MG63 (cell line): ENCODE measurements around the gene GRID2. TPM values are rescaled to one million over a fixed set of nuclear protein-coding genes. Genes with fewer than 3 reads are reported as not detected.

Source experiments
- DNase-seq: peaks from one replicate; pipeline ENCODE4 v3.0.0-alpha.2; 2020
- H3K27me3 ChIP-seq: fragments of 250-450 bp; sonication (Bioruptor Pico); 2 replicates; pipeline ENCODE4 v1.5.1; 2020; ENCODE audit warnings: mild to moderate bottlenecking, moderate library complexity
- H3K36me3 ChIP-seq: fragments of 250-450 bp; sonication (Bioruptor Pico); 2 replicates; pipeline ENCODE4 v1.5.1; 2020; ENCODE audit warnings: mild to moderate bottlenecking, moderate library complexity
- H3K4me3 ChIP-seq: fragments of 250-450 bp; sonication (Bioruptor Pico); 2 replicates; pipeline ENCODE4 v1.5.1; 2020; ENCODE audit warnings: mild to moderate bottlenecking, moderate library complexity
- H3K9me3 ChIP-seq: fragments of 250-450 bp; sonication (Bioruptor Pico); 2 replicates; pipeline ENCODE4 v1.5.1; 2020; ENCODE audit warnings: mild to moderate bottlenecking, moderate library complexity
- total RNA-seq: library from RNA; depleted of rRNA; stranded (reverse); fragments of >200 nt; shearing (Covaris generic); gene quantifications from 2 replicates; pipeline ENCODE4 v1.2.3, GENCODE V29; 2014; ENCODE audit warnings: low replicate concordance

Gene GRID2
- total RNA-seq, 1 experiment from 2014 or later = not detected

- no peaks in the 10 kb centered on the region for H3K36me3 ChIP-seq
- no peaks in the 10 kb centered on the region for H3K27me3 ChIP-seq
- no peaks in the 10 kb centered on the region for H3K9me3 ChIP-seq
- DNase-seq = no peak
- no peak overlapping the region for H3K4me3 ChIP-seq
Observed at GRCh38 chr4:92657695-92658094, 353.9 kb downstream of the GRID2 start.

GRCh38 chr4:92658318-92658717 lies 354.6 kb downstream of the GRID2 start:
- H3K9me3 ChIP-seq = no peaks in the 10 kb centered on the region
- no peaks in the 10 kb centered on the region for H3K27me3 ChIP-seq
- DNase-seq = no peak

GRCh38 chr4:92677805-92678204 lies 374.0 kb downstream of the GRID2 start:
- Histone ChIP-seq H3K9me3 (no peaks in the 10 kb centered on the region), H3K27me3 (no peaks in the 10 kb centered on the region), H3K4me3 (no peak overlapping the region), H3K36me3 (no peaks in the 10 kb centered on the region)
- no peak for DNase-seq

More at GRCh38 chr4:92658318-92658717, 354.6 kb downstream of the GRID2 start:
- Histone ChIP-seq H3K36me3 (no peaks in the 10 kb centered on the region), H3K4me3 (no peak overlapping the region)

GRCh38 chr4:92678292-92678691 lies 374.5 kb downstream of the GRID2 start:
- Histone ChIP-seq H3K9me3 (no peaks in the 10 kb centered on the region), H3K36me3 (no peaks in the 10 kb centered on the region), H3K4me3 (no peak overlapping the region), H3K27me3 (no peaks in the 10 kb centered on the region)
- no peak for DNase-seq

- Histone ChIP-seq H3K27me3 (no peaks in the 10 kb centered on the region), H3K36me3 (no peaks in the 10 kb centered on the region), H3K4me3 (no peak overlapping the region)
Observed at GRCh38 chr4:92679149-92679548, 375.4 kb downstream of the GRID2 start.

GRCh38 chr4:92714640-92715039 lies 410.9 kb downstream of the GRID2 start:
- no peaks in the 10 kb centered on the region for H3K36me3 ChIP-seq
- no peaks in the 10 kb centered on the region for H3K27me3 ChIP-seq
- no peak overlapping the region for H3K4me3 ChIP-seq
- no peaks in the 10 kb centered on the region for H3K9me3 ChIP-seq
- no peak for DNase-seq

More at GRCh38 chr4:92679149-92679548, 375.4 kb downstream of the GRID2 start:
- DNase-seq = no peak
- no peaks in the 10 kb centered on the region for H3K9me3 ChIP-seq

- Histone ChIP-seq H3K9me3 (no peaks in the 10 kb centered on the region), H3K27me3 (no peaks in the 10 kb centered on the region), H3K36me3 (no peaks in the 10 kb centered on the region), H3K4me3 (no peak overlapping the region)
- DNase-seq = no peak
Observed at GRCh38 chr4:92733231-92733630, 429.5 kb downstream of the GRID2 start.

- DNase-seq = no peak
- no peaks in the 10 kb centered on the region for H3K27me3 ChIP-seq
- no peaks in the 10 kb centered on the region for H3K36me3 ChIP-seq
- H3K4me3 ChIP-seq = no peak overlapping the region
- no peaks in the 10 kb centered on the region for H3K9me3 ChIP-seq
Observed at GRCh38 chr4:92735025-92735665, 431.4 kb downstream of the GRID2 start.

GRCh38 chr4:92760433-92760832 lies 456.7 kb downstream of the GRID2 start:
- H3K36me3 ChIP-seq = no peaks in the 10 kb centered on the region
- H3K27me3 ChIP-seq = no peaks in the 10 kb centered on the region
- no peak for DNase-seq
- no peak overlapping the region for H3K4me3 ChIP-seq
- no peaks in the 10 kb centered on the region for H3K9me3 ChIP-seq

- DNase-seq = no peak
- H3K36me3 ChIP-seq = no peaks in the 10 kb centered on the region
Observed at GRCh38 chr4:92776080-92776479, 472.3 kb downstream of the GRID2 start.

GRCh38 chr4:92789741-92790140 lies 486.0 kb downstream of the GRID2 start:
- Histone ChIP-seq H3K27me3 (no peaks in the 10 kb centered on the region), H3K36me3 (no peaks in the 10 kb centered on the region), H3K9me3 (no peaks in the 10 kb centered on the region), H3K4me3 (no peak overlapping the region)
- no peak for DNase-seq

More at GRCh38 chr4:92776080-92776479, 472.3 kb downstream of the GRID2 start:
- H3K4me3 ChIP-seq = no peak overlapping the region
- no peaks in the 10 kb centered on the region for H3K27me3 ChIP-seq
- H3K9me3 ChIP-seq = no peaks in the 10 kb centered on the region

GRCh38 chr4:92791871-92792440 lies 488.2 kb downstream of the GRID2 start:
- Histone ChIP-seq H3K27me3 (no peaks in the 10 kb centered on the region), H3K36me3 (no peaks in the 10 kb centered on the region), H3K9me3 (no peaks in the 10 kb centered on the region), H3K4me3 (no peak overlapping the region)
- no peak for DNase-seq

- no peaks in the 10 kb centered on the region for H3K9me3 ChIP-seq
- H3K27me3 ChIP-seq = no peaks in the 10 kb centered on the region
- H3K36me3 ChIP-seq = no peaks in the 10 kb centered on the region
- no peak overlapping the region for H3K4me3 ChIP-seq
- DNase-seq = no peak
Observed at GRCh38 chr4:92809381-92809780, 505.6 kb downstream of the GRID2 start.

GRCh38 chr4:92812652-92813051 lies 508.9 kb downstream of the GRID2 start:
- no peak for DNase-seq
- no peak overlapping the region for H3K4me3 ChIP-seq
- no peaks in the 10 kb centered on the region for H3K9me3 ChIP-seq
- no peaks in the 10 kb centered on the region for H3K27me3 ChIP-seq
- H3K36me3 ChIP-seq = no peaks in the 10 kb centered on the region

- Histone ChIP-seq H3K27me3 (no peaks in the 10 kb centered on the region), H3K4me3 (no peak overlapping the region), H3K36me3 (no peaks in the 10 kb centered on the region), H3K9me3 (no peaks in the 10 kb centered on the region)
- DNase-seq = no peak
Observed at GRCh38 chr4:92814677-92815076, 510.9 kb downstream of the GRID2 start.

GRCh38 chr4:92825256-92825655 lies 521.5 kb downstream of the GRID2 start:
- Histone ChIP-seq H3K36me3 (no peaks in the 10 kb centered on the region), H3K9me3 (no peaks in the 10 kb centered on the region), H3K4me3 (no peak overlapping the region), H3K27me3 (no peaks in the 10 kb centered on the region)
- DNase-seq = no peak

- H3K4me3 ChIP-seq = no peak overlapping the region
- DNase-seq = no peak
- H3K9me3 ChIP-seq = no peaks in the 10 kb centered on the region
- no peaks in the 10 kb centered on the region for H3K36me3 ChIP-seq
- no peaks in the 10 kb centered on the region for H3K27me3 ChIP-seq
Observed at GRCh38 chr4:92825791-92826190, 522.0 kb downstream of the GRID2 start.

GRCh38 chr4:92830771-92831170 lies 527.0 kb downstream of the GRID2 start:
- H3K9me3 ChIP-seq = no peaks in the 10 kb centered on the region
- H3K4me3 ChIP-seq = no peak overlapping the region
- DNase-seq = no peak
- H3K27me3 ChIP-seq = no peaks in the 10 kb centered on the region
- no peaks in the 10 kb centered on the region for H3K36me3 ChIP-seq
